Stomach smooth muscle (tissue), 2 donors: ENCODE results near the gene MED12L.

Experiments
- H3K27ac ChIP-seq: one replicate; pipeline ENCODE4 v1.7.0; 2013; ENCODE audit warnings: mild to moderate bottlenecking, low read length, inconsistent platforms
- H3K27me3 ChIP-seq, 2 donors: one replicate each; pipeline ENCODE4 v1.7.0; 2013; ENCODE audit warnings: low read length in 2 of 2; ENCODE audit not compliant: insufficient read depth in 2 of 2, control insufficient read depth in 1 of 2
- H3K36me3 ChIP-seq, 2 donors: one replicate each; pipeline ENCODE4 v1.7.0; 2013; ENCODE audit warnings: low read length in 2 of 2; ENCODE audit not compliant: control insufficient read depth in 2 of 2, insufficient read depth in 2 of 2
- H3K4me1 ChIP-seq: one replicate; pipeline ENCODE4 v1.7.0; 2013; ENCODE audit warnings: low read length; ENCODE audit not compliant: control insufficient read depth, insufficient read depth
- H3K4me3 ChIP-seq, 2 donors: one replicate each; pipeline ENCODE4 v1.7.0; 2013; ENCODE audit warnings: low read length in 2 of 2
- H3K9ac ChIP-seq, 2 donors: one replicate each; pipeline ENCODE4 v1.7.0; 2013; ENCODE audit warnings: low read length in 2 of 2, mild to moderate bottlenecking in 1 of 2
- H3K9me3 ChIP-seq, 2 donors: one replicate each; pipeline ENCODE4 v1.7.0; 2013; ENCODE audit warnings: low read length in 2 of 2; ENCODE audit not compliant: control insufficient read depth in 2 of 2
- donor health status: healthy.
- donor health status: Pancreatic carcinoma.

Gene MED12L

GRCh38 chr3:151478335-151478697 lies 392.9 kb downstream of the MED12L start:
- no peak overlapping the region for H3K4me3 ChIP-seq
- H3K27me3 ChIP-seq, result no peaks in the 10 kb centered on the region
- no peak overlapping the region for H3K9ac ChIP-seq
- H3K9me3 ChIP-seq, result peaks cover 3 to 4% of the 10 kb centered on the region in 2 donors
- H3K4me1 ChIP-seq, result no peaks in the 10 kb centered on the region
- no peak overlapping the region for H3K27ac ChIP-seq
- no peaks in the 10 kb centered on the region for H3K36me3 ChIP-seq

- no peak overlapping the region for H3K27ac ChIP-seq
- no peaks in the 10 kb centered on the region for H3K36me3 ChIP-seq
- peaks cover 3 to 4% of the 10 kb centered on the region in 2 donors for H3K9me3 ChIP-seq
- no peaks in the 10 kb centered on the region for H3K4me1 ChIP-seq
- no peak overlapping the region for H3K9ac ChIP-seq
- H3K27me3 ChIP-seq, result no peaks in the 10 kb centered on the region
- H3K4me3 ChIP-seq, result no peak overlapping the region
Measured at GRCh38 chr3:151479452-151479851, 394.0 kb downstream of the MED12L start.

- no peak overlapping the region for H3K27ac ChIP-seq
- no peaks in the 10 kb centered on the region for H3K4me1 ChIP-seq
- H3K36me3 ChIP-seq, result no peaks in the 10 kb centered on the region
- H3K9ac ChIP-seq, result no peak overlapping the region
- H3K9me3 ChIP-seq, result peaks cover 3 to 4% of the 10 kb centered on the region in 2 donors
- H3K4me3 ChIP-seq, result no peak overlapping the region
- H3K27me3 ChIP-seq, result no peaks in the 10 kb centered on the region
Measured at GRCh38 chr3:151480492-151480891, 395.0 kb downstream of the MED12L start.

GRCh38 chr3:151483488-151483887 lies 398.0 kb downstream of the MED12L start:
- H3K27ac ChIP-seq, result no peak overlapping the region
- no peaks in the 10 kb centered on the region for H3K27me3 ChIP-seq
- H3K9ac ChIP-seq, result no peak overlapping the region
- no peaks in the 10 kb centered on the region for H3K4me1 ChIP-seq
- peaks cover 3 to 4% of the 10 kb centered on the region in 2 donors for H3K9me3 ChIP-seq
- H3K36me3 ChIP-seq, result no peaks in the 10 kb centered on the region
- H3K4me3 ChIP-seq, result no peak overlapping the region

GRCh38 chr3:151483961-151484520 lies 398.6 kb downstream of the MED12L start:
- Histone ChIP-seq H3K9ac (no peak overlapping the region), H3K4me3 (no peak overlapping the region), H3K9me3 (peaks cover 3 to 4% of the 10 kb centered on the region in 2 donors), H3K27me3 (no peaks in the 10 kb centered on the region), H3K36me3 (no peaks in the 10 kb centered on the region), H3K27ac (no peak overlapping the region), H3K4me1 (no peaks in the 10 kb centered on the region)
